Measurements from ENCODE around the gene RIT1.

Gene RIT1

DNA sequence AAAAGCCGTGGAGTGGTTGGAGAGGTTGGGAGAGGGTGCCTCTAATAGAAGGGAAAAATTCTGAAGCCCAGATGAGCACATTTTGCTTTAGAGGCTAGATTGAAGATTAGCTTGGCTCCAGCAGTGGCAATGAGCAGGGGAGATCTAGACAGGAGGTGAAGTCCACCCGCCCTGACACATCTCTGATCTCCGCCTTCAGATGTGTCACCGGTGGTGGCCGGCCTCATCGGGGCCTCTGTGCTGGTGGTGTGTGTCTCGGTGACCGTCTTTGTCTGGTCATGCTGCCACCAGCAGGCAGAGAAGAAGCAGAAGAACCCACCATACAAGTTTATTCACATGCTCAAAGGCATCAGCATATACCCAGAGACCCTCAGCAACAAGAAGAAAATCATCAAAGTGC, 43.4 kb downstream of the RIT1 start:
- Histone ChIP-seq H3F3A (ENCODE audit: low read depth) (no peaks in the 10 kb centered on the region), H3K79me2 (ENCODE audit: insufficient read depth, low read length) (no peaks in the 10 kb centered on the region), H3K9me2 (replicated peaks; ENCODE audit: low read depth, low read length) (no peaks in the 10 kb centered on the region), H3K4me3 (ENCODE audit: low read length, poor library complexity, severe bottlenecking) (no peak overlapping the region), H3K9ac (ENCODE audit: low read depth, low read length, poor library complexity, severe bottlenecking) (no peak overlapping the region), H2AFZ (ENCODE audit: low read length) (no peak overlapping the region), H3K36me3 (ENCODE audit: insufficient read depth, low read length) (no peaks in the 10 kb centered on the region), H3K9me3 (ENCODE audit: insufficient read depth, low read depth, low read length) (no peaks in the 10 kb centered on the region), H3K4me2 (ENCODE audit: low read depth, low read length, poor library complexity, severe bottlenecking) (no peak overlapping the region), H4K20me1 (ENCODE audit: insufficient read depth, low read length, poor library complexity, severe bottlenecking) (no peaks in the 10 kb centered on the region), H3K4me1 (ENCODE audit: insufficient read depth, low read length, poor library complexity, severe bottlenecking) (no peaks in the 10 kb centered on the region), H3K27me3 (ENCODE audit: insufficient read depth, low read length, poor library complexity, severe bottlenecking) (no peaks in the 10 kb centered on the region)
- TF ChIP-seq EZH2phosphoT487 (IDR thresholded peaks at IDR 0.05; ENCODE audit: borderline replicate concordance) (no peak), CTCF (conservative IDR thresholded peaks at IDR 0.05; ENCODE audit: low read length) (no peak)

- H2AFZ ChIP-seq (ENCODE audit: low read length), result no peak overlapping the region
- TF ChIP-seq CTCF (conservative IDR thresholded peaks at IDR 0.05; ENCODE audit: low read length) (no peak), EZH2phosphoT487 (IDR thresholded peaks at IDR 0.05; ENCODE audit: borderline replicate concordance) (no peak)
- no peak overlapping the region for H3K4me3 ChIP-seq (ENCODE audit: low read length, poor library complexity, severe bottlenecking)
- H3K4me2 ChIP-seq (ENCODE audit: low read depth, low read length, poor library complexity, severe bottlenecking), result no peak overlapping the region
- no peaks in the 10 kb centered on the region for H3F3A ChIP-seq (ENCODE audit: low read depth)
- H3K9me2 ChIP-seq (replicated peaks; ENCODE audit: low read depth, low read length), result no peaks in the 10 kb centered on the region
- H3K9me3 ChIP-seq (ENCODE audit: insufficient read depth, low read depth, low read length), result no peaks in the 10 kb centered on the region
- no peaks in the 10 kb centered on the region for H3K79me2 ChIP-seq (ENCODE audit: insufficient read depth, low read length)
- no peaks in the 10 kb centered on the region for H3K4me1 ChIP-seq (ENCODE audit: insufficient read depth, low read length, poor library complexity, severe bottlenecking)
- H3K36me3 ChIP-seq (ENCODE audit: insufficient read depth, low read length), result no peaks in the 10 kb centered on the region
- H3K27me3 ChIP-seq (ENCODE audit: insufficient read depth, low read length, poor library complexity, severe bottlenecking), result no peaks in the 10 kb centered on the region
- no peak overlapping the region for H3K9ac ChIP-seq (ENCODE audit: low read depth, low read length, poor library complexity, severe bottlenecking)
- no peaks in the 10 kb centered on the region for H4K20me1 ChIP-seq (ENCODE audit: insufficient read depth, low read length, poor library complexity, severe bottlenecking)
Observed at GRCh38 chr1:155864393-155864792, 46.8 kb downstream of the RIT1 start.

- no peaks in the 10 kb centered on the region for H3K27me3 ChIP-seq (ENCODE audit: insufficient read depth, low read length, poor library complexity, severe bottlenecking)
- H3K9me2 ChIP-seq (replicated peaks; ENCODE audit: low read depth, low read length), result no peaks in the 10 kb centered on the region
- H3K36me3 ChIP-seq (ENCODE audit: insufficient read depth, low read length), result no peaks in the 10 kb centered on the region
- no peaks in the 10 kb centered on the region for H3K4me1 ChIP-seq (ENCODE audit: insufficient read depth, low read length, poor library complexity, severe bottlenecking)
- H3K9me3 ChIP-seq (ENCODE audit: insufficient read depth, low read depth, low read length), result no peaks in the 10 kb centered on the region
- H3K4me2 ChIP-seq (ENCODE audit: low read depth, low read length, poor library complexity, severe bottlenecking), result no peak overlapping the region
- no peak overlapping the region for H3K4me3 ChIP-seq (ENCODE audit: low read length, poor library complexity, severe bottlenecking)
- H3F3A ChIP-seq (ENCODE audit: low read depth), result no peaks in the 10 kb centered on the region; the same call in 1 of the 2 replicates
- H3K9ac ChIP-seq (ENCODE audit: low read depth, low read length, poor library complexity, severe bottlenecking), result no peak overlapping the region
- H3K79me2 ChIP-seq (ENCODE audit: insufficient read depth, low read length), result peaks cover 8% of the 10 kb centered on the region
- no peak for TF ChIP-seq EZH2phosphoT487 (IDR thresholded peaks at IDR 0.05; ENCODE audit: borderline replicate concordance)
- no peak for TF ChIP-seq CTCF (conservative IDR thresholded peaks at IDR 0.05; ENCODE audit: low read length)
- H4K20me1 ChIP-seq (ENCODE audit: insufficient read depth, low read length, poor library complexity, severe bottlenecking), result no peaks in the 10 kb centered on the region
- 0 out of 2 replicates have a peak overlapping the region, but pooled peaks have one; percentile 12 for H2AFZ ChIP-seq (ENCODE audit: low read length)
Observed at GRCh38 chr1:155861896-155862295, 49.3 kb downstream of the RIT1 start.
